ENCODE results near the gene CASS4. TPM values are rescaled to one million over a fixed set of nuclear protein-coding genes. Genes with fewer than 3 reads are reported as not detected.
"Not testable (repeated sequence)": the region's sequence is repeated elsewhere in the genome, so short reads cannot be mapped to it uniquely, and the experiment has no call there.

The CASS4 gene
- total and polyA plus RNA-seq, 7 experiments from 2014 or later = 6.8 to 16.9 (median 11.5) TPM

DNA sequence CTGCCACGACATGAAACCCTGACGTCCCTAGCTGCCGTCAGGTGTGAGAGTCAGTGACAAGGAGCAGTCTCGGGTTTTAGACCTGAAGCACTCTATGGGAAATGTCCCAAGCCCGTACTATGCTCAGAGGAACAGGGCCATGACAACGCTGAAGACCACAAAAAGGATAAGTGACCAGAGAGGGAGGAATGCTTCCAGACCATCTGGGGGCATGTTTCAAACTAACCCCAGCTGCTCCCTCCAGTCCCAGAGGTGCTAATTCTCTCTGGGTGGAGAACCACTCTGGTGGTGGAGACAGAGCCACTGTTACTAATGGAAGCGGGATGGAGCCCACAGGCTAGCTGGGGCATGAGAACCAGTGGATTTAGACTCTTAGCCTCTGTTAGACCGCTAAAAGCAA lies 28.7 kb upstream of the CASS4 start:
- no peak for ATAC-seq
- Histone ChIP-seq H3K27ac (ENCODE audit: low read depth, low read length) (no peak overlapping the region), H3K9me3 (ENCODE audit: control insufficient read depth in 2 of 3, low read length in 3 of 3) (no peaks in the 10 kb centered on the region), H3K36me3 (ENCODE audit: control insufficient read depth in 2 of 3, insufficient read depth in 3 of 3, low read length in 3 of 3) (no peaks in the 10 kb centered on the region), H3K4me1 (ENCODE audit: control insufficient read depth in 2 of 2, insufficient read depth in 2 of 2, low read length in 2 of 2) (no peaks in the 10 kb centered on the region), H3K27me3 (ENCODE audit: control insufficient read depth in 2 of 2, insufficient read depth in 2 of 2, low read length in 2 of 2) (no peaks in the 10 kb centered on the region), H3K4me3 (ENCODE audit: low read length) (no peak overlapping the region)
- Mint-ChIP-seq H3K27ac (no peak overlapping the region), H3K4me3 (no peak overlapping the region), H3K4me1 (peaks cover 0 to 46% (median 0%) of the 10 kb centered on the region in 7 donors), H3K27me3 (no peaks in the 10 kb centered on the region), H3K9me3 (no peaks in the 10 kb centered on the region), H3K36me3 (peaks cover 0 to 38% (median 0%) of the 10 kb centered on the region in 5 donors)
- POLR2A ChIA-PET = no interaction called here
- no peak for DNase-seq
- CTCF ChIA-PET = no interaction called here
- intact Hi-C loops (cut with micrococcal nuclease) = no loop called here

DNA sequence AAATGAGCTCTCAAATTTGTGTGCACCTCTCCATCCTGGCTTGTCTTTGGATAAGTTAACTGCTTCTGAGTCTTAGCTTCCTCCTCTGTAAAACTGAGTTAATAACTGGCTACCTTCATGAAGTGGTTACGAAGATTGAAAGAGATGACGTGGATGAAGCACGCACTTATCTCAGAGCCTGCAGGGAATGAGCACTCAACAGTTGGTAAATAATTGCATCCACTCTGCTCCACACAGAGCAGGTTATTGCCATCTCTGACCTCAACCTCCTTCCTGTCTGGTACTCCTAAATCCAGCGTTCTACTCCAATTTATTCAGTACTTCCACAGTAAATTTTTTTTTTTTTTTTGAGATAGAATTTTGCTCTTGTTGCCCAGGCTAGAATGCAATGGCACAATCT lies 26.9 kb upstream of the CASS4 start:
- H3K4me3 Mint-ChIP-seq = no peak overlapping the region
- H3K4me1 Mint-ChIP-seq = peaks cover 0 to 56% (median 0%) of the 10 kb centered on the region in 7 donors
- ChIA-PET POLR2A (interaction anchor here (0.7 kb wide), 1 partner anchor 13 kb away, joined by 5 read pairs; no protein-coding TSS in a partner anchor), CTCF (no interaction called here)
- H3K36me3 Mint-ChIP-seq = peaks cover 0 to 40% (median 4%) of the 10 kb centered on the region in 5 donors
- no peak overlapping the region for H3K27ac Mint-ChIP-seq
- no peaks in the 10 kb centered on the region for H3K36me3 ChIP-seq (ENCODE audit: control insufficient read depth in 2 of 3, insufficient read depth in 3 of 3, low read length in 3 of 3)
- H3K27ac ChIP-seq (ENCODE audit: low read depth, low read length) = no peak overlapping the region
- H3K4me3 ChIP-seq (ENCODE audit: low read length) = no peak overlapping the region
- no peaks in the 10 kb centered on the region for H3K9me3 Mint-ChIP-seq
- DNase-seq = no peak
- ATAC-seq = no peak
- H3K4me1 ChIP-seq (ENCODE audit: control insufficient read depth in 2 of 2, insufficient read depth in 2 of 2, low read length in 2 of 2) = no peaks in the 10 kb centered on the region
- no peaks in the 10 kb centered on the region for H3K27me3 Mint-ChIP-seq
- intact Hi-C loops (cut with micrococcal nuclease) = no loop called here
- H3K9me3 ChIP-seq (ENCODE audit: control insufficient read depth in 2 of 3, low read length in 3 of 3) = no peaks in the 10 kb centered on the region
- no peaks in the 10 kb centered on the region for H3K27me3 ChIP-seq (ENCODE audit: control insufficient read depth in 2 of 2, insufficient read depth in 2 of 2, low read length in 2 of 2)

DNA sequence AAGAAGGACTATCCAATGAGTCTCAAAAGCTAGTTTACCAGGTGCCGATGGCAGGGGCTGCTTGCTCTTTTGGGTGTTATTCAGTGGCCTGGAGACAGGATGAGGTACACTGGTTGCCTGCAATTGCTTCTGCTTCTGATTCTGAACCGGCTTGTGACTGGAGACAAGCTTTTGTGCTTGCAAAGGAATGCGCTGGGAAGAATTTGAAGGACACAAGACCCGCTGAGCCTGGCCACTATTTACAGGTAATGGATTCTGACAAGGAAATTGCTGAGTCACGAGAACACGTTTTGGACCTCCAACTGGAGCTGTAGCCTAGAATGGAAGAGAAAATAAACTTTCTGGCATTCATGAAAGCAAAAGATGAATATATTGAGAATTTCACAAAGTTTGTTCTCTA lies 25.8 kb upstream of the CASS4 start:
- H3K9me3 ChIP-seq (ENCODE audit: control insufficient read depth in 2 of 3, low read length in 3 of 3) = no peaks in the 10 kb centered on the region
- H3K27me3 ChIP-seq (ENCODE audit: control insufficient read depth in 2 of 2, insufficient read depth in 2 of 2, low read length in 2 of 2) = no peaks in the 10 kb centered on the region
- H3K27ac Mint-ChIP-seq = peak overlapping the region in 1 of 9 donors; percentile 54
- intact Hi-C loops (cut with micrococcal nuclease) = no loop called here
- ChIA-PET CTCF (no interaction called here), POLR2A (interaction anchor here (0.7 kb wide), 1 partner anchor 8 kb away, joined by 3 read pairs; no protein-coding TSS in a partner anchor)
- no peaks in the 10 kb centered on the region for H3K36me3 ChIP-seq (ENCODE audit: control insufficient read depth in 2 of 3, insufficient read depth in 3 of 3, low read length in 3 of 3)
- peaks cover 0 to 38% (median 4%) of the 10 kb centered on the region in 5 donors for H3K36me3 Mint-ChIP-seq
- H3K27me3 Mint-ChIP-seq = no peaks in the 10 kb centered on the region
- ATAC-seq = no peak
- no peak for DNase-seq
- H3K4me1 Mint-ChIP-seq = peaks cover 0 to 57% (median 4%) of the 10 kb centered on the region in 7 donors
- no peak overlapping the region for H3K4me3 Mint-ChIP-seq
- peaks cover 2 to 3% of the 10 kb centered on the region in 2 donors for H3K4me1 ChIP-seq (ENCODE audit: control insufficient read depth in 2 of 2, insufficient read depth in 2 of 2, low read length in 2 of 2)
- no peak overlapping the region for H3K4me3 ChIP-seq (ENCODE audit: low read length)
- H3K9me3 Mint-ChIP-seq = no peaks in the 10 kb centered on the region
- H3K27ac ChIP-seq (ENCODE audit: low read depth, low read length) = no peak overlapping the region

DNA sequence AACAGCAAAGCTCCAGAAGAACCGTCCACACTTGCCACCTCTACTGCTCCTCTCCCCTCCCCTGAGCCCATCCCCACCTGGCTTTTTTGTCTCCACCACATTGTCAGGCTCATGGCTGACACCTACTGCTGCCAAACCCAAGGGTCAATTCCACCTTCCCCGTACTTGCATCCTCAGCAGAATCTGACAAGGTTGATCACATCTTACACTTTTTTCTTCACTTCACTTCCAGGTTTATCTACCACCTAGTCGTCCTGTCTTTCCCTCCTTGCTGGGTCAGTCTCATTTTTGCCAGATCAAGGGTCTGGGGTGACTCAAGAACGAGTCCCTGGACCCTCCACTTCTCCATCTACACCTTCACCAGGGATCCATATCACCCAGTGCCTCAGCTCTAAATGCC lies 23.2 kb upstream of the CASS4 start:
- H3K4me3 ChIP-seq (ENCODE audit: low read length) = no peak overlapping the region
- peak overlapping the region in 1 of 9 donors; percentile 76 for H3K27ac Mint-ChIP-seq
- no peaks in the 10 kb centered on the region for H3K27me3 ChIP-seq (ENCODE audit: control insufficient read depth in 2 of 2, insufficient read depth in 2 of 2, low read length in 2 of 2)
- no peaks in the 10 kb centered on the region for H3K9me3 Mint-ChIP-seq
- H3K9me3 ChIP-seq (ENCODE audit: control insufficient read depth in 2 of 3, low read length in 3 of 3) = no peaks in the 10 kb centered on the region
- peaks cover 7 to 45% (median 11%) of the 10 kb centered on the region in 7 donors for H3K4me1 Mint-ChIP-seq
- ATAC-seq (no peak), DNase-seq (no peak)
- H3K4me1 ChIP-seq (ENCODE audit: control insufficient read depth in 2 of 2, insufficient read depth in 2 of 2, low read length in 2 of 2) = peaks cover 13 to 15% of the 10 kb centered on the region in 2 donors
- H3K27ac ChIP-seq (ENCODE audit: low read depth, low read length) = no peak overlapping the region
- H3K36me3 Mint-ChIP-seq = peaks cover 0 to 38% (median 4%) of the 10 kb centered on the region in 5 donors
- POLR2A ChIA-PET = no interaction called here
- H3K27me3 Mint-ChIP-seq = no peaks in the 10 kb centered on the region
- peaks cover 0 to 3% (median 0%) of the 10 kb centered on the region in 3 experiments for H3K36me3 ChIP-seq (ENCODE audit: control insufficient read depth in 2 of 3, insufficient read depth in 3 of 3, low read length in 3 of 3)
- CTCF ChIA-PET = no interaction called here
- no peak overlapping the region for H3K4me3 Mint-ChIP-seq
- intact Hi-C loops (cut with micrococcal nuclease) = no loop called here

DNA sequence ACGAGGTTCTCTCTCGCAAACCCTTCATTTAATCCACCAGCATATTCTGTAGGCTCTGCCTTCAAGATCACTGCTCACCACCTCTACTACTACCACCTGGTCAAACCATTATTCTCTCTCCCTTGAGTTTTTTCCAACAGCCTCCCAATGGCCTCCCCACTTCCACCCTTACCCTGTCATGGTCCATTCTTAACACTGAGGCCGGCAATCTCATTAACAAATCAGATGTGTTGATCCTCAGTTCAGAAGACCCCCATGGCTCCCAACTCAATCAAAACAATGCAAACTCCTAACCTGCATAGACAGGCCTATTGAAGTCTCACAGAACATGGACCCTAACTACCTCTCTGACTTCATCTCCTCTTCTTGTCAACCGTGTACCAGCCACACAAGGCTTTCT lies 22.3 kb upstream of the CASS4 start:
- DNase-seq (no peak), ATAC-seq (no peak)
- Mint-ChIP-seq H3K27me3 (no peaks in the 10 kb centered on the region), H3K27ac (peak overlapping the region in 4 of 9 donors; percentile 5 to 64 (median 34)), H3K36me3 (peaks cover 0 to 35% (median 4%) of the 10 kb centered on the region in 5 donors), H3K4me1 (peaks cover 8 to 49% (median 18%) of the 10 kb centered on the region in 7 donors), H3K9me3 (no peaks in the 10 kb centered on the region), H3K4me3 (peak overlapping the region in 2 of 10 donors; percentile 1 to 57)
- Histone ChIP-seq H3K27ac (ENCODE audit: low read depth, low read length) (no peak overlapping the region), H3K9me3 (ENCODE audit: control insufficient read depth in 2 of 3, low read length in 3 of 3) (no peaks in the 10 kb centered on the region), H3K4me3 (ENCODE audit: low read length) (no peak overlapping the region), H3K36me3 (ENCODE audit: control insufficient read depth in 2 of 3, insufficient read depth in 3 of 3, low read length in 3 of 3) (peaks cover 0 to 3% (median 0%) of the 10 kb centered on the region in 3 experiments), H3K4me1 (ENCODE audit: control insufficient read depth in 2 of 2, insufficient read depth in 2 of 2, low read length in 2 of 2) (peaks cover 17 to 19% of the 10 kb centered on the region in 2 donors), H3K27me3 (ENCODE audit: control insufficient read depth in 2 of 2, insufficient read depth in 2 of 2, low read length in 2 of 2) (no peaks in the 10 kb centered on the region)
- intact Hi-C loops (cut with micrococcal nuclease) = no loop called here
- CTCF ChIA-PET = interaction anchor here (0.6 kb wide), 1 partner anchor 1176 kb away, joined by 4 read pairs; no protein-coding TSS in a partner anchor
- POLR2A ChIA-PET = no interaction called here

DNA sequence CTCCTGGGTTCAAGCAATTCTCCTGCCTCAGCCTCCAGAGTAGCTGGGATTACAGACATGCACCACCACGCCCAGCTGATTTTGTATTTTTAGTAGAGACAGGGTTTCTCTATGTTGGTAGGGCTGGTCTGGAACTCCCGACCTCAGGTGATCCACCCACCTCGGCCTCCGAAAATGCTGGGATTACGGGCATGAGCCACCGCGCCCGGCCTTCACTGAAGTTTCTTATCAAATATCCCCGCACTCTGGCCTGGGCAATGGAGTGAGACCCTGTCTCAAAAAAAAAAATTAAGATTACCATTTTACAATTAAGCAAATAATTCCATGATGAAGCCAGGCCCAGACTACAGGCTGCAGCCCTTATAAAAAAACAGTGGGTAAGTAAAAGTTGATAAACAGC lies 21.7 kb upstream of the CASS4 start:
- H3K27ac ChIP-seq (ENCODE audit: low read depth, low read length); H3K36me3 ChIP-seq (ENCODE audit: control insufficient read depth in 2 of 3, insufficient read depth in 3 of 3, low read length in 3 of 3); H3K4me3 Mint-ChIP-seq; H3K9me3 ChIP-seq (ENCODE audit: control insufficient read depth in 2 of 3, low read length in 3 of 3); POLR2A ChIA-PET; H3K4me3 ChIP-seq (ENCODE audit: low read length); ATAC-seq; H3K9me3 Mint-ChIP-seq; H3K27ac Mint-ChIP-seq; DNase-seq; H3K27me3 ChIP-seq (ENCODE audit: control insufficient read depth in 2 of 2, insufficient read depth in 2 of 2, low read length in 2 of 2); H3K27me3 Mint-ChIP-seq; intact Hi-C loops (cut with micrococcal nuclease): not testable (repeated sequence)
- peaks cover 8 to 51% (median 24%) of the 10 kb centered on the region in 7 donors for H3K4me1 Mint-ChIP-seq
- CTCF ChIA-PET = interaction anchor here (0.6 kb wide), 1 partner anchor 1176 kb away, joined by 4 read pairs; no protein-coding TSS in a partner anchor
- H3K4me1 ChIP-seq (ENCODE audit: control insufficient read depth in 2 of 2, insufficient read depth in 2 of 2, low read length in 2 of 2) = peaks cover 17 to 19% of the 10 kb centered on the region in 2 donors
- H3K36me3 Mint-ChIP-seq = peaks cover 0 to 32% (median 4%) of the 10 kb centered on the region in 5 donors

DNA sequence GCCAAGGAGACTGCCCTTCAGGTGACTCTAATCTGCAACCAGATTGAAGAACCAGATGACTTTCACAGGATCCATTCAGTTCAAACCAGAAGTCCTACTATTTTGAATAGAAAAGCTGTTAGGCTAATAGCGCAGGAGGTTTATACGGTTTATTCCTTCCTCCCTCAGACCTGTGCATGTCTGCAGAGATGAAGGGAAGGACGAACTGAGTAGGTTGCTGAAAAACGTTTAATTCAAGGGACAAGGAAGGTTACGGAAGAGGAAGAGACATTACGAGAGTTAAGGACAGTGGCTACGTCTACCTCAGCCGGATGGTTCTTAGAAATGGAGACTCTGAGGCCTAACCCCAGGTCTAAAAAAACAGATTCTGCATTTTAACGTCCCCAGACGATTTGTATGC lies 21.0 kb upstream of the CASS4 start:
- Mint-ChIP-seq H3K27me3 (no peaks in the 10 kb centered on the region), H3K27ac (peak overlapping the region in 3 of 9 donors; percentile 2 to 56 (median 8)), H3K36me3 (peaks cover 2 to 35% (median 10%) of the 10 kb centered on the region in 5 donors), H3K9me3 (no peaks in the 10 kb centered on the region), H3K4me3 (peak overlapping the region in 3 of 10 donors; percentile 52 to 82 (median 69)), H3K4me1 (peaks cover 8 to 50% (median 31%) of the 10 kb centered on the region in 7 donors)
- Histone ChIP-seq H3K27ac (ENCODE audit: low read depth, low read length) (no peak overlapping the region), H3K4me1 (ENCODE audit: control insufficient read depth in 2 of 2, insufficient read depth in 2 of 2, low read length in 2 of 2) (peaks cover 17 to 19% of the 10 kb centered on the region in 2 donors), H3K36me3 (ENCODE audit: control insufficient read depth in 2 of 3, insufficient read depth in 3 of 3, low read length in 3 of 3) (peaks cover 0 to 14% (median 0%) of the 10 kb centered on the region in 3 experiments), H3K4me3 (ENCODE audit: low read length) (no peak overlapping the region), H3K9me3 (ENCODE audit: control insufficient read depth in 2 of 3, low read length in 3 of 3) (no peaks in the 10 kb centered on the region), H3K27me3 (ENCODE audit: control insufficient read depth in 2 of 2, insufficient read depth in 2 of 2, low read length in 2 of 2) (no peaks in the 10 kb centered on the region)
- ATAC-seq (no peak), DNase-seq (no peak)
- intact Hi-C loops (cut with micrococcal nuclease) = no loop called here
- ChIA-PET POLR2A (interaction anchor here (1.4 to 2.8 kb wide), 2 partner anchors 10 to 28 kb away, joined by 3 to 22 read pairs; no protein-coding TSS in a partner anchor), CTCF (no interaction called here)
